WTC11 (cell line): ENCODE data around the gene KRTAP4-1. TPM values are rescaled to one million over a fixed set of nuclear protein-coding genes. Genes with fewer than 3 reads are reported as not detected.

Experiments used
- ATAC-seq: fragments of 200-7000 bp; cut with Tn5 transposase; 2 replicates; pipeline ENCODE4 v1.10.0; 2021; ENCODE audit warnings: mild to moderate bottlenecking, moderate library complexity
- CTCF ChIA-PET: fragments of 300-600 bp; sonication (Branson Sonifier 250); formaldehyde crosslinking; loops from one replicate; lab custom pipeline; 2021; ENCODE audit warnings: antibody characterized with exemption; lab: Charles Lee
- POLR2A ChIA-PET: fragments of 350-600 bp; sonication (Branson Sonifier 250); formaldehyde crosslinking; loops from one replicate; lab custom pipeline; 2021; ENCODE audit warnings: antibody characterized with exemption; lab: Charles Lee
- DNase-seq: peaks from one replicate; pipeline ENCODE4 v3.0.0; 2021; ENCODE audit warnings: low spot score
- H3K27ac Mint-ChIP-seq: 2 replicates; pipeline ENCODE4 v1.8.0; 2021; ENCODE audit warnings: mixed read lengths
- H3K27me3 Mint-ChIP-seq: 2 replicates; pipeline ENCODE4 v1.8.0; 2021; ENCODE audit warnings: low read depth, mild to moderate bottlenecking, moderate library complexity, mixed read lengths
- H3K36me3 Mint-ChIP-seq: 2 replicates; pipeline ENCODE4 v1.8.0; 2021; ENCODE audit warnings: mixed read lengths
- H3K4me1 Mint-ChIP-seq: 2 replicates; pipeline ENCODE4 v1.8.0; 2022; ENCODE audit warnings: mixed read lengths
- H3K4me3 Mint-ChIP-seq: 2 replicates; pipeline ENCODE4 v1.8.0; 2021; ENCODE audit warnings: mild to moderate bottlenecking, moderate library complexity, mixed read lengths
- H3K9me3 Mint-ChIP-seq: 2 replicates; pipeline ENCODE4 v1.8.0; 2021; ENCODE audit warnings: mixed read lengths
- ESRRA ChIP-seq: sonication (generic); formaldehyde crosslinking; IDR thresholded peaks from 2 replicates; pipeline ENCODE4 v1.8.1; 2022; ENCODE audit warnings: mild to moderate bottlenecking, missing genetic modification reagents, borderline replicate concordance
- ETV6 ChIP-seq: sonication (generic); formaldehyde crosslinking; IDR thresholded peaks from 2 replicates; pipeline ENCODE4 v1.8.1; 2022; ENCODE audit warnings: mild to moderate bottlenecking, missing genetic modification reagents
- FOXK1 ChIP-seq: sonication (generic); formaldehyde crosslinking; IDR thresholded peaks from 2 replicates; pipeline ENCODE4 v1.8.0; 2022; ENCODE audit warnings: mild to moderate bottlenecking, moderate library complexity, missing genetic modification reagents
- GABPB1 ChIP-seq: sonication (generic); formaldehyde crosslinking; IDR thresholded peaks from 2 replicates; pipeline ENCODE4 v1.8.1; 2023; ENCODE audit warnings: mild to moderate bottlenecking, missing genetic modification reagents
- NR1H2 ChIP-seq: sonication (generic); formaldehyde crosslinking; IDR thresholded peaks from 2 replicates; pipeline ENCODE4 v1.9.0; 2021; ENCODE audit warnings: mild to moderate bottlenecking, moderate library complexity, missing genetic modification reagents
- NR3C1 ChIP-seq: sonication (generic); formaldehyde crosslinking; conservative IDR thresholded peaks from 2 replicates; pipeline ENCODE4 v1.8.1; 2023; ENCODE audit warnings: low read depth, mild to moderate bottlenecking, missing genetic modification reagents
- SMAD4 ChIP-seq: sonication (generic); formaldehyde crosslinking; IDR thresholded peaks from 2 replicates; pipeline ENCODE4 v1.8.0; 2022; ENCODE audit warnings: mild to moderate bottlenecking, missing genetic modification reagents
- SOX15 ChIP-seq: fragments of 250-450 bp; sonication (Bioruptor Pico); IDR thresholded peaks from 2 replicates; pipeline ENCODE4 v1.9.0; 2021; ENCODE audit warnings: mild to moderate bottlenecking
- TEAD1 ChIP-seq: sonication (generic); formaldehyde crosslinking; IDR thresholded peaks from 2 replicates; pipeline ENCODE4 v1.8.0; 2022; ENCODE audit warnings: mild to moderate bottlenecking, missing genetic modification reagents
- ZNF396 ChIP-seq: fragments of 250-450 bp; sonication (Bioruptor Pico); IDR thresholded peaks from 2 replicates; pipeline ENCODE4 v1.8.0; 2021; ENCODE audit warnings: mild to moderate bottlenecking, moderate library complexity, borderline replicate concordance
- ZNF671 ChIP-seq: fragments of 250-450 bp; sonication (Bioruptor Pico); IDR thresholded peaks from 2 replicates; pipeline ENCODE4 v1.8.0; 2021; ENCODE audit warnings: mild to moderate bottlenecking
- total RNA-seq: library from RNA; stranded (reverse); gene quantifications from 3 replicates; pipeline ENCODE4 v1.2.3, GENCODE V29; 2021
- TF ChIP-seq, protein P1 (sequence below): fragments of 250-450 bp; sonication (Bioruptor Pico); IDR thresholded peaks from 2 replicates; pipeline ENCODE4 v1.8.0; 2021; ENCODE audit warnings: mild to moderate bottlenecking
- TF ChIP-seq, protein P2 (sequence below): sonication (generic); formaldehyde crosslinking; IDR thresholded peaks from 2 replicates; pipeline ENCODE4 v1.8.0; 2023; ENCODE audit warnings: mild to moderate bottlenecking, missing genetic modification reagents
- TF ChIP-seq, protein P3 (sequence below): fragments of 250-450 bp; sonication (Bioruptor Pico); IDR thresholded peaks from 2 replicates; pipeline ENCODE4 v1.9.0; 2021; ENCODE audit warnings: mild to moderate bottlenecking, borderline replicate concordance
- TF ChIP-seq, protein P4 (sequence below): sonication (generic); formaldehyde crosslinking; IDR thresholded peaks from 2 replicates; pipeline ENCODE4 v1.8.1; 2022; ENCODE audit warnings: missing genetic modification reagents, borderline replicate concordance
- TF ChIP-seq, protein P5 (sequence below): sonication (generic); formaldehyde crosslinking; IDR thresholded peaks from 2 replicates; pipeline ENCODE4 v1.8.1; 2022; ENCODE audit warnings: low read depth, missing genetic modification reagents, borderline replicate concordance

KRTAP4-1 gene
- total RNA-seq, 1 experiment from 2014 or later = not detected

DNA sequence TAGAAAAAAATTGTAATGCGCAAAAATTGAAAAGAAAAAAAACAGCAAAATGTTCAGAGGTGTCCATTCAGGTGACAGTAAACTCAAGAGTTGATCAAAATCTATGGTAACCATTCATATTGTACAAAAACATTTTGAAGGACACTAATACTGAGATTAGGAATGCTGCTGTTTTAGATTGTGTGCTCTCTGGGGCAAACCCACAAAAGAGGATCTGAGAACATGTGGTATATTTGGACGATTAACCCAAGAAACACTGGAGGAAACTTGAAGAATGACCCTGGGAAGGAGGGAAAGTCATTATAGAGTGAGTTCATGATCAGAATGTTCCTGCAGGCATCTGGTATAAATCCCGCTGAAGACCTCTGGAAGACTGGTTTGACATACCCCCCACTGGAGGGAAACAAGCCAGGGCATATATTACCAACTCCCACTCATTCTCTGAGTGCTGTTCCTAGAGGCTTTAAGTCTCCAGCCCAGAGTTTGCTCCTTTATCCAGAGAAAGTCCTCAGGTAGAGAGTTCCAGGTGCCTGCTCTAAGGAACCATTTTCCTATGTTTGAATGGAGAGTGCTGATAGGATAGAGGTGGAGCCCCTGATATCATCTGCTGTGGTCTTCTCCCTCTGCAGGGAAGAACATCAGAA lies 7.8 kb downstream of the KRTAP4-1 start:
- H3K27ac Mint-ChIP-seq = no peak overlapping the region

DNA sequence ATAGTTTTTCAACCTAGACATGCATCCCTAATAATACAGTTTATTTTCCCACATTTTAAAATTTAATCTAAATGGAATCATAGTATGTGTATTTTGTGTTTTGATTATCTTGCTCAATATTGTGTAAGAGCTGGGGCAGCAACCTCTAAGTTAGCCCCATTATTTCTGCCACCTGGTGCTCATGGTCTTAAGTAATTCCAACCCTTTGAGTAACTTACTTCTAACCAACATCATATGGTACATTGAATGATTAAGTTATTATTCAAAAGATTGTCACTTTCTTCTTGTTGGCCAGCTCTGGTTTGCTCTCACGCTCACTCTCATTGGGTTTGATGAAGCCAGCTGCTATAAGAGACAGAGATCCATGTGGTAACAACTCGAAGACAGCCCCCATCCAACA lies 12.8 kb downstream of the KRTAP4-1 start:
- no peak overlapping the region for H3K27ac Mint-ChIP-seq
- no peak for ATAC-seq
- ChIA-PET POLR2A (no interaction called here), CTCF (no interaction called here)
- TF ChIP-seq ZNF396 = no peak
- TF ChIP-seq ETV6 (CRISPR knock-in tag) = no peak
- no peak for TF ChIP-seq FOXK1 (CRISPR knock-in tag)
- no peaks in the 10 kb centered on the region for H3K27me3 Mint-ChIP-seq
- H3K9me3 Mint-ChIP-seq = no peaks in the 10 kb centered on the region
- no peak for DNase-seq
- H3K4me1 Mint-ChIP-seq = no peaks in the 10 kb centered on the region; the same call in none of the 2 replicates
- no peaks in the 10 kb centered on the region for H3K36me3 Mint-ChIP-seq
- no peak overlapping the region for H3K4me3 Mint-ChIP-seq

More for the DNA sequence above, 7.8 kb downstream of the KRTAP4-1 start:
- no peaks in the 10 kb centered on the region for H3K36me3 Mint-ChIP-seq
- H3K9me3 Mint-ChIP-seq = no peaks in the 10 kb centered on the region
- TF ChIP-seq, protein P1, sequence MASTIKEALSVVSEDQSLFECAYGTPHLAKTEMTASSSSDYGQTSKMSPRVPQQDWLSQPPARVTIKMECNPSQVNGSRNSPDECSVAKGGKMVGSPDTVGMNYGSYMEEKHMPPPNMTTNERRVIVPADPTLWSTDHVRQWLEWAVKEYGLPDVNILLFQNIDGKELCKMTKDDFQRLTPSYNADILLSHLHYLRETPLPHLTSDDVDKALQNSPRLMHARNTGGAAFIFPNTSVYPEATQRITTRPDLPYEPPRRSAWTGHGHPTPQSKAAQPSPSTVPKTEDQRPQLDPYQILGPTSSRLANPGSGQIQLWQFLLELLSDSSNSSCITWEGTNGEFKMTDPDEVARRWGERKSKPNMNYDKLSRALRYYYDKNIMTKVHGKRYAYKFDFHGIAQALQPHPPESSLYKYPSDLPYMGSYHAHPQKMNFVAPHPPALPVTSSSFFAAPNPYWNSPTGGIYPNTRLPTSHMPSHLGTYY (CRISPR knock-in tag) = no peak
- TF ChIP-seq NR3C1 = no peak
- H3K27me3 Mint-ChIP-seq = no peaks in the 10 kb centered on the region; the same call in 1 of the 2 replicates
- ATAC-seq = no peak
- CTCF ChIA-PET = interaction anchor here (1.3 kb wide), 1 partner anchor 146 kb away, joined by 6 read pairs; no protein-coding TSS in a partner anchor
- no peak for DNase-seq
- H3K4me1 Mint-ChIP-seq = no peaks in the 10 kb centered on the region
- H3K4me3 Mint-ChIP-seq = no peak overlapping the region
- POLR2A ChIA-PET = no interaction called here

DNA sequence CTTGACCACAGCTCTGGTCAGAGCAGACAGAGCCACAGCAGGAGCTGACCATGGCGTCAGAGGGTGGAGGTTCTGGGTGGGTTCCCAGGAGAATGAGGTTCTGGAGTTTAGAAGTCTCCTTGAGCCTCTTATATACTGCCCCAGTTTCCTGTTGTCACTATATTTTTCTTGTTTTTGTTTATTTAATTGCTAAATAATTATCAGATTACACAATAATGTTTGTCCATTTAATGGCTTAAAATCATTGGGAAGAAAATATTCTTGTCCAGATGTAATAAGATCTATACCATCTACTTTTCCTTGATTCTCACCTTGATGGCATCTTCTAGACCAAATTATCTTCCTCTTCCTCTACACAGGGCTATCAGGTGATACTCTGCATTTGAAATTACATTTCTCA lies 16.6 kb downstream of the KRTAP4-1 start, which contains the start of gene KRTAP4-3:
TSS of gene KRTAP4-3 (minus strand) at position 101 of the 400 bp plus-strand sequence. CDS start at position 52, 49 bp downstream.
- Mint-ChIP-seq H3K4me1 (no peaks in the 10 kb centered on the region; the same call in none of the 2 replicates), H3K27ac (no peak within 1 kb of the TSS), H3K27me3 (no peaks in the 10 kb centered on the region), H3K9me3 (no peaks in the 10 kb centered on the region), H3K36me3 (no peaks in the 10 kb centered on the region), H3K4me3 (no peak within 1 kb of the TSS)
- TF ChIP-seq, protein P2, sequence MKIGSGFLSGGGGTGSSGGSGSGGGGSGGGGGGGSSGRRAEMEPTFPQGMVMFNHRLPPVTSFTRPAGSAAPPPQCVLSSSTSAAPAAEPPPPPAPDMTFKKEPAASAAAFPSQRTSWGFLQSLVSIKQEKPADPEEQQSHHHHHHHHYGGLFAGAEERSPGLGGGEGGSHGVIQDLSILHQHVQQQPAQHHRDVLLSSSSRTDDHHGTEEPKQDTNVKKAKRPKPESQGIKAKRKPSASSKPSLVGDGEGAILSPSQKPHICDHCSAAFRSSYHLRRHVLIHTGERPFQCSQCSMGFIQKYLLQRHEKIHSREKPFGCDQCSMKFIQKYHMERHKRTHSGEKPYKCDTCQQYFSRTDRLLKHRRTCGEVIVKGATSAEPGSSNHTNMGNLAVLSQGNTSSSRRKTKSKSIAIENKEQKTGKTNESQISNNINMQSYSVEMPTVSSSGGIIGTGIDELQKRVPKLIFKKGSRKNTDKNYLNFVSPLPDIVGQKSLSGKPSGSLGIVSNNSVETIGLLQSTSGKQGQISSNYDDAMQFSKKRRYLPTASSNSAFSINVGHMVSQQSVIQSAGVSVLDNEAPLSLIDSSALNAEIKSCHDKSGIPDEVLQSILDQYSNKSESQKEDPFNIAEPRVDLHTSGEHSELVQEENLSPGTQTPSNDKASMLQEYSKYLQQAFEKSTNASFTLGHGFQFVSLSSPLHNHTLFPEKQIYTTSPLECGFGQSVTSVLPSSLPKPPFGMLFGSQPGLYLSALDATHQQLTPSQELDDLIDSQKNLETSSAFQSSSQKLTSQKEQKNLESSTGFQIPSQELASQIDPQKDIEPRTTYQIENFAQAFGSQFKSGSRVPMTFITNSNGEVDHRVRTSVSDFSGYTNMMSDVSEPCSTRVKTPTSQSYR = no peak
- no peak for TF ChIP-seq SOX15 (CRISPR knock-in tag)
- TF ChIP-seq GABPB1 (CRISPR knock-in tag) = no peak
- TF ChIP-seq NR1H2 (CRISPR knock-in tag) = no peak
- no peak for TF ChIP-seq ESRRA (CRISPR knock-in tag)
- TF ChIP-seq, protein P3, sequence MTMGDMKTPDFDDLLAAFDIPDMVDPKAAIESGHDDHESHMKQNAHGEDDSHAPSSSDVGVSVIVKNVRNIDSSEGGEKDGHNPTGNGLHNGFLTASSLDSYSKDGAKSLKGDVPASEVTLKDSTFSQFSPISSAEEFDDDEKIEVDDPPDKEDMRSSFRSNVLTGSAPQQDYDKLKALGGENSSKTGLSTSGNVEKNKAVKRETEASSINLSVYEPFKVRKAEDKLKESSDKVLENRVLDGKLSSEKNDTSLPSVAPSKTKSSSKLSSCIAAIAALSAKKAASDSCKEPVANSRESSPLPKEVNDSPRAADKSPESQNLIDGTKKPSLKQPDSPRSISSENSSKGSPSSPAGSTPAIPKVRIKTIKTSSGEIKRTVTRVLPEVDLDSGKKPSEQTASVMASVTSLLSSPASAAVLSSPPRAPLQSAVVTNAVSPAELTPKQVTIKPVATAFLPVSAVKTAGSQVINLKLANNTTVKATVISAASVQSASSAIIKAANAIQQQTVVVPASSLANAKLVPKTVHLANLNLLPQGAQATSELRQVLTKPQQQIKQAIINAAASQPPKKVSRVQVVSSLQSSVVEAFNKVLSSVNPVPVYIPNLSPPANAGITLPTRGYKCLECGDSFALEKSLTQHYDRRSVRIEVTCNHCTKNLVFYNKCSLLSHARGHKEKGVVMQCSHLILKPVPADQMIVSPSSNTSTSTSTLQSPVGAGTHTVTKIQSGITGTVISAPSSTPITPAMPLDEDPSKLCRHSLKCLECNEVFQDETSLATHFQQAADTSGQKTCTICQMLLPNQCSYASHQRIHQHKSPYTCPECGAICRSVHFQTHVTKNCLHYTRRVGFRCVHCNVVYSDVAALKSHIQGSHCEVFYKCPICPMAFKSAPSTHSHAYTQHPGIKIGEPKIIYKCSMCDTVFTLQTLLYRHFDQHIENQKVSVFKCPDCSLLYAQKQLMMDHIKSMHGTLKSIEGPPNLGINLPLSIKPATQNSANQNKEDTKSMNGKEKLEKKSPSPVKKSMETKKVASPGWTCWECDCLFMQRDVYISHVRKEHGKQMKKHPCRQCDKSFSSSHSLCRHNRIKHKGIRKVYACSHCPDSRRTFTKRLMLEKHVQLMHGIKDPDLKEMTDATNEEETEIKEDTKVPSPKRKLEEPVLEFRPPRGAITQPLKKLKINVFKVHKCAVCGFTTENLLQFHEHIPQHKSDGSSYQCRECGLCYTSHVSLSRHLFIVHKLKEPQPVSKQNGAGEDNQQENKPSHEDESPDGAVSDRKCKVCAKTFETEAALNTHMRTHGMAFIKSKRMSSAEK (CRISPR knock-in tag) = no peak
- TF ChIP-seq TEAD1 (CRISPR knock-in tag) = no peak
- no peak for TF ChIP-seq ZNF671 (CRISPR knock-in tag)
- TF ChIP-seq, protein P4, sequence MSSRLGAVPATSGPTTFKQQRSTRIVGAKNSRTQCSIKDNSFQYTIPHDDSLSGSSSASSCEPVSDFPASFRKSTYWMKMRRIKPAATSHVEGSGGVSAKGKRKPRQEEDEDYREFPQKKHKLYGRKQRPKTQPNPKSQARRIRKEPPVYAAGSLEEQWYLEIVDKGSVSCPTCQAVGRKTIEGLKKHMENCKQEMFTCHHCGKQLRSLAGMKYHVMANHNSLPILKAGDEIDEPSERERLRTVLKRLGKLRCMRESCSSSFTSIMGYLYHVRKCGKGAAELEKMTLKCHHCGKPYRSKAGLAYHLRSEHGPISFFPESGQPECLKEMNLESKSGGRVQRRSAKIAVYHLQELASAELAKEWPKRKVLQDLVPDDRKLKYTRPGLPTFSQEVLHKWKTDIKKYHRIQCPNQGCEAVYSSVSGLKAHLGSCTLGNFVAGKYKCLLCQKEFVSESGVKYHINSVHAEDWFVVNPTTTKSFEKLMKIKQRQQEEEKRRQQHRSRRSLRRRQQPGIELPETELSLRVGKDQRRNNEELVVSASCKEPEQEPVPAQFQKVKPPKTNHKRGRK (CRISPR knock-in tag) = no peak
- TF ChIP-seq SMAD4 (CRISPR knock-in tag) = no peak
- TF ChIP-seq, protein P5, sequence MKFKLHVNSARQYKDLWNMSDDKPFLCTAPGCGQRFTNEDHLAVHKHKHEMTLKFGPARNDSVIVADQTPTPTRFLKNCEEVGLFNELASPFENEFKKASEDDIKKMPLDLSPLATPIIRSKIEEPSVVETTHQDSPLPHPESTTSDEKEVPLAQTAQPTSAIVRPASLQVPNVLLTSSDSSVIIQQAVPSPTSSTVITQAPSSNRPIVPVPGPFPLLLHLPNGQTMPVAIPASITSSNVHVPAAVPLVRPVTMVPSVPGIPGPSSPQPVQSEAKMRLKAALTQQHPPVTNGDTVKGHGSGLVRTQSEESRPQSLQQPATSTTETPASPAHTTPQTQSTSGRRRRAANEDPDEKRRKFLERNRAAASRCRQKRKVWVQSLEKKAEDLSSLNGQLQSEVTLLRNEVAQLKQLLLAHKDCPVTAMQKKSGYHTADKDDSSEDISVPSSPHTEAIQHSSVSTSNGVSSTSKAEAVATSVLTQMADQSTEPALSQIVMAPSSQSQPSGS = no peak
- POLR2A ChIA-PET = no interaction called here
- ATAC-seq (no peak), DNase-seq (no peak)
- CTCF ChIA-PET = no interaction called here
